Measurements from ENCODE around the gene EML6. TPM values are rescaled to one million over a fixed set of nuclear protein-coding genes. Genes with fewer than 3 reads are reported as not detected.
"Not testable (repeated sequence)": the region's sequence is repeated elsewhere in the genome, so short reads cannot be mapped to it uniquely, and the experiment has no call there.

The EML6 gene
- total RNA-seq, 1 donor from 2014 or later, result 8.1 TPM

- no peak for DNase-seq (ENCODE audit: low read depth, low spot score)
- Mint-ChIP-seq H3K4me1 (peaks cover 20% of the 10 kb centered on the region), H3K27me3 (ENCODE audit: low read depth) (no peaks in the 10 kb centered on the region), H3K9me3 (no peaks in the 10 kb centered on the region), H3K4me3 (no peak overlapping the region), H3K27ac (ENCODE audit: unreplicated experiment) (no peak overlapping the region), H3K36me3 (ENCODE audit: low read depth) (no peaks in the 10 kb centered on the region)
- TF ChIP-seq CTCF (conservative IDR thresholded peaks at IDR 0.05), result no peak
Observed at GRCh38 chr2:54986264-54986663, 262.8 kb downstream of the EML6 start.

- Mint-ChIP-seq H3K4me1 (peaks cover 19% of the 10 kb centered on the region), H3K36me3 (ENCODE audit: low read depth) (no peaks in the 10 kb centered on the region), H3K4me3 (no peak overlapping the region), H3K27me3 (ENCODE audit: low read depth) (no peaks in the 10 kb centered on the region), H3K27ac (ENCODE audit: unreplicated experiment) (no peak overlapping the region), H3K9me3 (no peaks in the 10 kb centered on the region)
- no peak for DNase-seq (ENCODE audit: low read depth, low spot score)
- no peak for TF ChIP-seq CTCF (conservative IDR thresholded peaks at IDR 0.05)
Observed at GRCh38 chr2:54988612-54989011, 265.1 kb downstream of the EML6 start.

- not testable (repeated sequence) for H3K9me3 Mint-ChIP-seq; H3K27me3 Mint-ChIP-seq (ENCODE audit: low read depth); H3K36me3 Mint-ChIP-seq (ENCODE audit: low read depth); H3K4me3 Mint-ChIP-seq; DNase-seq (ENCODE audit: low read depth, low spot score); H3K27ac Mint-ChIP-seq (ENCODE audit: unreplicated experiment)
- H3K4me1 Mint-ChIP-seq, result peaks cover 17% of the 10 kb centered on the region
Observed at GRCh38 chr2:54990694-54991093, 267.2 kb downstream of the EML6 start.

- peaks cover 34% of the 10 kb centered on the region for H3K4me1 Mint-ChIP-seq
- no peak for TF ChIP-seq CTCF (conservative IDR thresholded peaks at IDR 0.05)
- no peaks in the 10 kb centered on the region for H3K27me3 Mint-ChIP-seq (ENCODE audit: low read depth)
- no peak overlapping the region for H3K27ac Mint-ChIP-seq (ENCODE audit: unreplicated experiment)
- no peak for DNase-seq (ENCODE audit: low read depth, low spot score)
- H3K9me3 Mint-ChIP-seq, result no peaks in the 10 kb centered on the region
- H3K4me3 Mint-ChIP-seq, result no peak overlapping the region
- H3K36me3 Mint-ChIP-seq (ENCODE audit: low read depth), result no peaks in the 10 kb centered on the region
Observed at GRCh38 chr2:54995553-54995952, 272.1 kb downstream of the EML6 start.

- Mint-ChIP-seq H3K27ac (ENCODE audit: unreplicated experiment) (no peak overlapping the region), H3K4me1 (peaks cover 41% of the 10 kb centered on the region), H3K27me3 (ENCODE audit: low read depth) (no peaks in the 10 kb centered on the region), H3K4me3 (no peak overlapping the region), H3K36me3 (ENCODE audit: low read depth) (no peaks in the 10 kb centered on the region), H3K9me3 (no peaks in the 10 kb centered on the region)
- DNase-seq (ENCODE audit: low read depth, low spot score), result no peak
- TF ChIP-seq CTCF (conservative IDR thresholded peaks at IDR 0.05), result no peak
Observed at GRCh38 chr2:54997826-54998225, 274.4 kb downstream of the EML6 start.

GRCh38 chr2:54999182-54999581 lies 275.7 kb downstream of the EML6 start:
- no peak for TF ChIP-seq CTCF (conservative IDR thresholded peaks at IDR 0.05)
- Mint-ChIP-seq H3K27ac (ENCODE audit: unreplicated experiment) (no peak overlapping the region), H3K4me1 (peaks cover 35% of the 10 kb centered on the region), H3K4me3 (no peak overlapping the region), H3K36me3 (ENCODE audit: low read depth) (no peaks in the 10 kb centered on the region), H3K27me3 (ENCODE audit: low read depth) (no peaks in the 10 kb centered on the region), H3K9me3 (no peaks in the 10 kb centered on the region)
- no peak for DNase-seq (ENCODE audit: low read depth, low spot score)
